HAP-1 (cell line): ENCODE measurements around the gene ZBTB7C.

Experiments used
- DNase-seq, 2 experiments: peaks; one replicate each; pipeline ENCODE4 v3.0.0-alpha.2; 2016 to 2020; ENCODE audit warnings: low spot score in 2 of 2
- H3K27me3 ChIP-seq: fragments of 250-450 bp; sonication (Bioruptor Pico); 2 replicates; pipeline ENCODE4 v1.5.1; 2020; ENCODE audit warnings: low read depth, mild to moderate bottlenecking, moderate library complexity
- H3K36me3 ChIP-seq: fragments of 250-450 bp; sonication (Bioruptor Pico); replicated peaks from 2 replicates; pipeline ENCODE4 v1.5.1; 2020; ENCODE audit warnings: mild to moderate bottlenecking
- H3K4me1 ChIP-seq: fragments of 250-450 bp; sonication (Bioruptor Pico); 2 replicates; pipeline ENCODE4 v1.5.1; 2020; ENCODE audit warnings: mild to moderate bottlenecking
- H3K4me3 ChIP-seq: fragments of 250-450 bp; sonication (Bioruptor Pico); 2 replicates; pipeline ENCODE4 v1.5.1; 2020; ENCODE audit warnings: mild to moderate bottlenecking, moderate library complexity
- H3K9me3 ChIP-seq: fragments of 250-450 bp; sonication (Bioruptor Pico); 2 replicates; pipeline ENCODE4 v1.5.1; 2020; ENCODE audit warnings: mild to moderate bottlenecking, moderate library complexity
- in situ Hi-C: fragments of 300-500 bp; cut with MboI; formaldehyde crosslinking; loops from 3 replicates; pipeline ENCODE4 v1.14.3; 2020; ENCODE audit warnings: low sequenced_read_pairs, inconsistent platforms, mixed read lengths

The ZBTB7C gene

DNA sequence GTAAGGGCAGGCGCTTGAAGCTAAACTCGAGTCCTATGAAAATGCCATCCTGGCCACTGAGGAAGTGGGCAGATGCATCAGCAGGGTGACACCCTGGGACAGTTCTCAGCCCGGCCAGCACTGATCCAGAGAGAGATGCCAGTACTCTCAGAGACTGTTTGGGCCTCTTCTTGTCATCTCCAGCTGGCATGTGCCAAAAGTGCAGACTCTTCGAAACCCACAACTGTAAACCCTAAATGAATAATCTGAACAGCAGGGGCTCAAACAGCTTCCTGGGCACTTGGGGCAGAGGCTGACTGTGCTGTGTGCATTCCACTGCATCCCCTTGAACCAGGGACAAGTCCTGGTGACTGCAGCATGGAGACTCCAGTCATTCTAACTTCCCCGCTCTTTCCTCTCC lies 274.6 kb downstream of the ZBTB7C start:
- peaks cover 47% of the 10 kb centered on the region for H3K27me3 ChIP-seq
- H3K36me3 ChIP-seq: no peaks in the 10 kb centered on the region
- no peaks in the 10 kb centered on the region for H3K4me1 ChIP-seq
- no peaks in the 10 kb centered on the region for H3K9me3 ChIP-seq
- in situ Hi-C loops: no loop called here
- no peak overlapping the region for H3K4me3 ChIP-seq
- no peak for DNase-seq

DNA sequence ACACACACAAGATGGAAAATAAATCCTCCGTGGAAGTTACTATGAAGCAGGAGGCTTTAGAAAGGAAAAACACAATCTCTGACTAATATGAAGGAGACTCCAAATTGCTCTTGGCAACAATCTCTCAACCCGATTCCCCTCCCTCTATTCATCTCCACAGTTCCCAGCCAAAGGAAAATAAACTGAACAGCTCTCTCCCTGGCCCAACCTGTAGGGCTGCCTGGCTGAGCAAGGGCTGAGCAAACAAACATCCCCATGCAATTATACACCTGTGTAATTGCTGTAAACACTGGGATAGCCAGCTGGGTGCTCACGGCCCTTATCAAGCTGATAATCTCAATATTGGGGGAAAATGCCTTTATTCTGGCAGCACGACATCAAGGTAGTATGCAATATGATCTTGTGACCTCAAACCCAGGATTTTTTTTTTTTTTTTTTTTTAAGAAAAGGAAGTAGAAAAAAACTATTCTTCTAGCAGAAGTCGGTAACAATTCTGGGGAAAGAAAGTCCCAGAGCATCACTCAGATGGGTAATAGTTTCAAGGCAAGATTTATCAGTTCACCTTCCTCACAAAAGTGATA lies 275.4 kb downstream of the ZBTB7C start:
- Histone ChIP-seq H3K4me1 (no peaks in the 10 kb centered on the region), H3K4me3 (no peak overlapping the region), H3K9me3 (no peaks in the 10 kb centered on the region), H3K36me3 (no peaks in the 10 kb centered on the region), H3K27me3 (peaks cover 47% of the 10 kb centered on the region)
- no peak for DNase-seq
- in situ Hi-C loops: no loop called here

DNA sequence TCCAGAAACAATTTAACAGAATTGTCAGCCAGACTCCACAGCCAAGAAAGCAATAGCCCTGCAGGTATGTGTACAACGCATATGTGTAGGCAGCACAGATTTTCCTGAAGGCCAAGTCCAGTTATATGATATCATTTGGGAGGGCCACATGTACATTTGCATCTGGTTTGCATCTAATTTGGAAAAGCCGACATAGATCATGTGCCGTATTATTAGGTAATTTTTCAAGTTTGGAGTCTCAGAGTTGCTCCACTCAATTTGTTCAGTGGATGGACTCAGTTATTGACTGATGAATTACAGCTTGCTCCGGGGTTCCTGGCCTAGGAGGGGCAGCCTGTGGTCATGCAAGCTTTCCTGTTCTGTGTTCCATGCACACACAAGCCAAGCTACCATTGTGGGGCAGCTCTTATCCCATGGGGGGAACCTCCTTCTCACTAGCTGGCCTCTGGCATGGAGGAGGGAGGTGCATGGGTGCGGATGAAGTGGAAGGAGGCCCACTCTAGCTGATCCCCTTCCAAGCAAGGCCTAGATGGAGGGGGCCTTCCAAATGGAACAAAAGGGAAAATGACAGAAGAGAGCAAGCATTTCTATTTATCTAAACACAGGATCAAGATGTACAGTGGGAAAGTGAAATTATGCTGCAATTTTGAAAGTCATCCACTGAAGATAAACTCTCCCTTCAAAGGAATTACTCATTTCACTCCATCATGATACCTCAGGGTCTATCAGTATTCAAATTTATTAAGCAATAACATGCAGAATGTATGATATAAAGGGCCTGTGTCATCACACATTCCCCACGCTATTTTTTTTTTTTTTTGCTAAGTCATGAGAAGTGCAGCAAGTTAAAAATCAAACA lies 276.2 kb downstream of the ZBTB7C start:
- Histone ChIP-seq H3K4me3 (no peak overlapping the region), H3K27me3 (peaks cover 40% of the 10 kb centered on the region), H3K9me3 (no peaks in the 10 kb centered on the region), H3K36me3 (no peaks in the 10 kb centered on the region), H3K4me1 (no peaks in the 10 kb centered on the region)
- in situ Hi-C loops: no loop called here
- DNase-seq: no peak

- no peaks in the 10 kb centered on the region for H3K4me1 ChIP-seq
- no peak overlapping the region for H3K4me3 ChIP-seq
- H3K36me3 ChIP-seq: no peaks in the 10 kb centered on the region
- H3K27me3 ChIP-seq: peaks cover 21% of the 10 kb centered on the region
- in situ Hi-C loops: no loop called here
- H3K9me3 ChIP-seq: no peaks in the 10 kb centered on the region
- DNase-seq: no peak
Measured at GRCh38 chr18:48131042-48131441, 278.1 kb downstream of the ZBTB7C start.

DNA sequence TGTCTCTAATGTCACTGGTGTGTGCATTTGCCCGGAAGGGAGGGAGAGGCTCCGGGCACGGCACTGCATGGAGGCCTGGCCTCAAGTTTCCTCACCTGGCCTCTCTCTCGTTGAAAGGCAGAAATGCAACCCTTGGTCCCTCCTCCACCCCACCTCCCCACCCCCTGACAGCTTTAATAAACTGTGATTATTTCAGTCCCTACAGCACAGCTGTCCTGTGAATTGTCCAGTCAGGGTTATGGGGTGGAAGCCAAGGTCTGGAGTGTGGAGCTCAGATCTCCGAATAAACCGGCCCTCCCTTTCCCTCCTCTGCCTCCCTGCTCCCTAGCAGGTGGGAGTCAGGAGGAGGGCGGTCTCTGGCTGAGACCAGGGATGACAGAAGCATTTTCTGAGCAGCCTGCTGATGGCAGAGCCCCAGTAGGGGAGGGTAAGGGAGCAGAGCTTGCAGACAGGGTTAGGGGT lies 279.5 kb downstream of the ZBTB7C start:
- in situ Hi-C loops: no loop called here
- DNase-seq: no peak
- peaks cover 7% of the 10 kb centered on the region for H3K27me3 ChIP-seq
- no peaks in the 10 kb centered on the region for H3K9me3 ChIP-seq
- H3K36me3 ChIP-seq: no peaks in the 10 kb centered on the region
- H3K4me1 ChIP-seq: no peaks in the 10 kb centered on the region
- no peak overlapping the region for H3K4me3 ChIP-seq

DNA sequence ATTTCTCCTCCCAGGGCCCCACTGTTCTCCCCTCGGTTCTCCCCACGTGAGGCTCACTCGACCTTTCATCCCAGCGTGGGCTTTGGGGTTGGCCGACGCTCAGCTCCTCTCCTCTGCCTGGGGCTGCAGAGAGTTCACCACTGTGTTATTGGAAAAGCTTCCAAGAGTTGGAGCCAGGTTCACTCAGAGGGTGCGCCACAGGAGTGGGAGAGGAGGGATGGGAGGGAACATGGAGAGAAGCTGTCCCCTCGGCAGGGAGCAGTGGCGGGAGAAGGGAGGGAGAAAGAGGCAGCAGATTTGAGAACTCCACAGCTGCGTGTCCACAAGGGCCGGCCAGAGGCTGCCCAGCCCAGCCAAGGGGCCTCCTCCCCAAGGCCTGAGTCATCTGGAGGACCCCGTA lies 281.6 kb downstream of the ZBTB7C start:
- Histone ChIP-seq H3K36me3 (no peaks in the 10 kb centered on the region), H3K27me3 (no peaks in the 10 kb centered on the region), H3K4me1 (no peaks in the 10 kb centered on the region), H3K4me3 (no peak overlapping the region), H3K9me3 (no peaks in the 10 kb centered on the region)
- in situ Hi-C loops: no loop called here
- no peak for DNase-seq

DNA sequence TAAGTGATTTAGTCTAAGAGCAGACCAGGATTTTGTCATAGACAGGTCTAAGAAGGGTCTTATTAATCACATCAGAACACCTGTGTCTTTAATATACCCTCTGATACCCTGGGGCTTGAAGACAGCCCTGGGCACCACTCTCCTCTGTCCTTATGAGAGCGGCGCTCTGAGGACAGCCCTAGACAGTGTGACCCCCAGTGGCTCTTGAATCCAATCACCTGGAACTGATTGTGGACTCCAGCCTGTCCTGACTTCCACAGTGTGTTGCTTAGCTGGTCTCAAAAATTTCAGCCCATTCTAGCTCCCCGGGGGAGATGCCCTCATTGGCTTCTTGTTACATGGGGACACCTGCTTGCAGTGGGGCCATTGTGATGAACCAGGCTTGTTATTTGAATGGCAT lies 282.9 kb downstream of the ZBTB7C start:
- no peaks in the 10 kb centered on the region for H3K9me3 ChIP-seq
- H3K36me3 ChIP-seq: no peaks in the 10 kb centered on the region
- H3K27me3 ChIP-seq: no peaks in the 10 kb centered on the region
- no peak for DNase-seq
- H3K4me1 ChIP-seq: no peaks in the 10 kb centered on the region
- H3K4me3 ChIP-seq: no peak overlapping the region
- in situ Hi-C loops: no loop called here

GRCh38 chr18:48125724-48126123 lies 283.5 kb downstream of the ZBTB7C start:
- H3K36me3 ChIP-seq: no peaks in the 10 kb centered on the region
- in situ Hi-C loops: no loop called here

DNA sequence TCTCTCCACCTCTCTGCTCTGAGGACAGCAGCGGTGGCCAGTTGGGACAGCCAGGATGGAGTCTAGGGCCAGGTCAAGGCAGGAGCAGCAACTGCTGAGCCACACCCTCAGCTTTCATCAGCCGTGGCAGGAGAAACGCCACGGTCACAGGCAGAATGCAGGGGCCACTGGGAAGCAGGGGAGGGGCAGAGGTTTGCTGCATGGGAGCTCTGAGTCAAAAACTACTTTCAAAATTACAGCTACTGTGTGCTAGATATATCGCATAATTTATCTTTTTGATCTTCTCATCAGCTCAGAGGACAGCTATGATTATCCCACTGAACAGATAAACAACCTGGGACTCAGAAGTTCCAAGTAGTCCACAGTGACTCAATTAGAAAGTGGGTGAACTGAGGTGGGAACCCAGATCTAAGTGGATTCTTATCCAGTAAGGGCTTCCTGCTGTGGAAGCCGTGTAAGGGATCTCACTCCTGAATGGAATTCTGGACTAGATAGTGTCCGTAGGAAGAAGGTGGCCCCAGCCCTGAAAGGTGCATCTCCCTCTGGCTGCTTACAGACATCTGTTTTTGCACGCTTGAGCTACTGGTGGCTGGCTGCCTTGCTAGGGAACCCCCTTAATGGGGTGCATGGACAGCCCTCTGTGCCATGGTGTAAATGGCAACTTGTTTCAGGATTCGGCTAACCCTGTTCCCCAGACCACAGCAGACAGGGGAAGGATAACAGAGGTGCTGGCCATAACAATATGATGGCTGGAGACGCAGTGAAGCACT lies 284.1 kb downstream of the ZBTB7C start:
- Histone ChIP-seq H3K9me3 (no peaks in the 10 kb centered on the region), H3K27me3 (no peaks in the 10 kb centered on the region), H3K4me1 (no peaks in the 10 kb centered on the region), H3K36me3 (no peaks in the 10 kb centered on the region), H3K4me3 (no peak overlapping the region)
- no peak for DNase-seq
- in situ Hi-C loops: no loop called here

More at GRCh38 chr18:48125724-48126123, 283.5 kb downstream of the ZBTB7C start:
- Histone ChIP-seq H3K4me3 (no peak overlapping the region), H3K9me3 (no peaks in the 10 kb centered on the region), H3K4me1 (no peaks in the 10 kb centered on the region), H3K27me3 (no peaks in the 10 kb centered on the region)
- no peak for DNase-seq

DNA sequence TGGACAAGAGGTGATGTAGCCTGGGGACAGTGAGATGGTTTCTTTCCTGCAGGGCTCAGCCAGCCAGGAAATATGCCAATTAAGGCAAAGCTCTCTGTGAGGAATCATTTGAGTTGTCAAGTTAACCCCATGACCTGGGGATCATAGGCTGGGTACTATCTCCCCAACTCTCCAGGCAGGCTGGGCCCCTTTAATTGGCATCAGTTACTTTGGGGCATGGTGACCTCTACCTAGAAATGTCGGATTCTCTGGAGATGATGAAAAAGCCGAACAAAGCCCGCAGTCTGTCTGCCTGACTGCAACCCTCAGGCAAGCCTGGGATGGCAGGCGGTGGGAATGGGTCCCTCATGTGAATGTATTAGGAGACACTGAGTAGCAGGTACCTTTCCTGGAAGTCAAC lies 285.2 kb downstream of the ZBTB7C start:
- Histone ChIP-seq H3K9me3 (no peaks in the 10 kb centered on the region), H3K36me3 (no peaks in the 10 kb centered on the region), H3K4me3 (no peak overlapping the region), H3K27me3 (no peaks in the 10 kb centered on the region), H3K4me1 (no peaks in the 10 kb centered on the region)
- in situ Hi-C loops: no loop called here
- DNase-seq: no peak

DNA sequence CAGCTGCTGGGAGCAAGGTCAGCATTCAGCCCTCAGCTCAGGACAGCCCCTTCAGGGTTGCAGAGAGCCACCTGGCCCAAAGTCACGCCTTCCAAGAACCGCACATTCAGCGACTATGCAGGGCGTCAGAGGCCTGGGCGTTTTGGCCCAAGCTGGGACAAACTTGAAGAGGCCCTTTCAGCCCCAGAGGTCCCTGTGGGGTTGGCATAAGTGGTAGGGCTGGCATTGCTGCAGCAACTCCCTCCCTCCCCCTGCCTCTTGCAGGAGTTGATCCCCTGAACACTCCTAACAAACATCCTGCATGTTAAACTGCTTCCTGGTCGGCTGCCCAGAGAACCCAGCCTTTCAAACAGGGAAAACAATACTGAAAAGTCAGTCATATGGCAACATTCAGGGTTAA lies 285.9 kb downstream of the ZBTB7C start:
- DNase-seq: no peak
- in situ Hi-C loops: no loop called here

GRCh38 chr18:48122816-48123215 lies 286.4 kb downstream of the ZBTB7C start:
- no peak for DNase-seq
- H3K9me3 ChIP-seq: no peaks in the 10 kb centered on the region
- no peak overlapping the region for H3K4me3 ChIP-seq
- no peaks in the 10 kb centered on the region for H3K4me1 ChIP-seq
- H3K36me3 ChIP-seq: no peaks in the 10 kb centered on the region
- H3K27me3 ChIP-seq: no peaks in the 10 kb centered on the region
- in situ Hi-C loops: no loop called here

More for the DNA sequence above, 285.9 kb downstream of the ZBTB7C start:
- H3K36me3 ChIP-seq: no peaks in the 10 kb centered on the region
- no peaks in the 10 kb centered on the region for H3K27me3 ChIP-seq
- no peak overlapping the region for H3K4me3 ChIP-seq
- H3K9me3 ChIP-seq: no peaks in the 10 kb centered on the region
- no peaks in the 10 kb centered on the region for H3K4me1 ChIP-seq

DNA sequence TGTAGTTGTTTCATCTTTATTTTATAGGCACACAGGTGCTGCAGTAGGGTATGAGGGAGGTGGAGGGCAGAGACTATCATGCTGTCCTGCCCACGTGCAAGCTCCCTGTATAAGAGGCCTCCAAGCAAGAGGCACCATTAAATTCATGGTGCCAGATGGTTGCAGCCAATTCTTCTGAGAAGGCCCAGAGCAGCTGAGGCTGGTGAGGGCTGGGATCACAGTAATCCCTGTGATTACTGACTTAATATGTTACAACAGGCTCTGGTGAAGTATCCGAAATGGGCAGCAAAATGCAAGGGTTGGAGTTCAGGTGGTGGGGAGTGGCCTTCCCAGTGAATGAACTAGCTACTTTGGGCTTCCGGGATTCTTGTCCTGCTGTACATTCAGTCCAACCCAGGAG lies 286.8 kb downstream of the ZBTB7C start:
- in situ Hi-C loops: no loop called here
- Histone ChIP-seq H3K4me1 (no peaks in the 10 kb centered on the region), H3K4me3 (no peak overlapping the region), H3K27me3 (peaks cover 3% of the 10 kb centered on the region), H3K9me3 (no peaks in the 10 kb centered on the region), H3K36me3 (no peaks in the 10 kb centered on the region)
- no peak for DNase-seq

- in situ Hi-C loops: no loop called here
- Histone ChIP-seq H3K27me3 (peaks cover 4% of the 10 kb centered on the region), H3K4me3 (no peak overlapping the region)
Measured at GRCh38 chr18:48121752-48122151, 287.4 kb downstream of the ZBTB7C start.

More at GRCh38 chr18:48121752-48122151, 287.4 kb downstream of the ZBTB7C start:
- Histone ChIP-seq H3K36me3 (no peaks in the 10 kb centered on the region), H3K9me3 (no peaks in the 10 kb centered on the region), H3K4me1 (no peaks in the 10 kb centered on the region)
- DNase-seq: no peak
